LHCN-M2 (cell line): ENCODE data around the gene RNF2. TPM values are rescaled to one million over a fixed set of nuclear protein-coding genes. Genes with fewer than 3 reads are reported as not detected.

ENCODE experiments used
- DNase-seq: peaks from one replicate; pipeline ENCODE4 v3.0.0-alpha.2; 2012; ENCODE audit warnings: low read depth
- total RNA-seq: library from RNA; depleted of rRNA; stranded (reverse); fragments of >200 nt; gene quantifications from 2 replicates; pipeline ENCODE4 v1.2.3, GENCODE V29; 2014; rRNA removed

Gene RNF2
- total RNA-seq, 1 experiment from 2014 or later, result 15.1 TPM

- no peak for DNase-seq
These were observed 46.1 kb downstream of the RNF2 start for GRCh38 chr1:185091480-185091879.

GRCh38 chr1:185094761-185095160, 49.4 kb downstream of the RNF2 start:
- DNase-seq, result no peak

- no peak for DNase-seq
These were observed 51.2 kb downstream of the RNF2 start for GRCh38 chr1:185096531-185096930.

GRCh38 chr1:185104083-185104482, 58.7 kb downstream of the RNF2 start:
- DNase-seq, result no peak

- DNase-seq, result no peak
These were observed 59.8 kb downstream of the RNF2 start for GRCh38 chr1:185105121-185105520.

GRCh38 chr1:185108321-185108720, 63.0 kb downstream of the RNF2 start:
- DNase-seq, result peak; percentile 13

GRCh38 chr1:185110145-185110544, 64.8 kb downstream of the RNF2 start:
- no peak for DNase-seq

- no peak for DNase-seq
These were observed 66.5 kb downstream of the RNF2 start for GRCh38 chr1:185111873-185112272.

GRCh38 chr1:185112356-185112755, 67.0 kb downstream of the RNF2 start:
- no peak for DNase-seq

- DNase-seq, result no peak
These were observed 84.3 kb downstream of the RNF2 start for GRCh38 chr1:185129708-185130107.

GRCh38 chr1:185132534-185132933, 87.2 kb downstream of the RNF2 start:
- DNase-seq, result no peak

GRCh38 chr1:185137896-185138545, 92.7 kb downstream of the RNF2 start:
- DNase-seq, result no peak

- DNase-seq, result no peak
These were observed 93.9 kb downstream of the RNF2 start for GRCh38 chr1:185139246-185139645.

- DNase-seq, result no peak
These were observed 98.9 kb downstream of the RNF2 start for GRCh38 chr1:185144233-185144632.

- no peak for DNase-seq
These were observed 105.9 kb downstream of the RNF2 start for GRCh38 chr1:185151215-185151614.

Other genes starting within 250 kb of the RNF2 start
- 0.06 TPM in 2 replicates for gene NIBAN1, start 71.0 kb upstream of the RNF2 start, total RNA-seq
- gene TRMT1L, start 111.4 kb downstream of the RNF2 start, total RNA-seq, result 27.6 and 29.2 TPM in 2 replicates
- 3.4 and 4.2 TPM in 2 replicates for gene SWT1, start 111.6 kb downstream of the RNF2 start, total RNA-seq